ENCODE results near the gene SFMBT1.

The SFMBT1 gene

GRCh38 chr3:52880474-52880873, 165.4 kb downstream of the SFMBT1 start:
- no peak for TF ChIP-seq CTCF (IDR thresholded peaks at IDR 0.05; ENCODE audit: control insufficient read depth, insufficient read depth, low read depth, low read length, missing control alignments)
- DNase-seq (ENCODE audit: low read depth) = no peak
- H3K4me3 ChIP-seq (ENCODE audit: control insufficient read depth, low read depth, low read length) = no peak overlapping the region

- no peak for DNase-seq (ENCODE audit: low read depth)
- no peak overlapping the region for H3K4me3 ChIP-seq (ENCODE audit: control insufficient read depth, low read depth, low read length)
- no peak for TF ChIP-seq CTCF (IDR thresholded peaks at IDR 0.05; ENCODE audit: control insufficient read depth, insufficient read depth, low read depth, low read length, missing control alignments)
Measured at GRCh38 chr3:52880047-52880446, 165.8 kb downstream of the SFMBT1 start.

GRCh38 chr3:52879581-52879980, 166.3 kb downstream of the SFMBT1 start:
- DNase-seq (ENCODE audit: low read depth) = no peak
- TF ChIP-seq CTCF (IDR thresholded peaks at IDR 0.05; ENCODE audit: control insufficient read depth, insufficient read depth, low read depth, low read length, missing control alignments) = no peak
- no peak overlapping the region for H3K4me3 ChIP-seq (ENCODE audit: control insufficient read depth, low read depth, low read length)

- DNase-seq (ENCODE audit: low read depth) = no peak
- no peak for TF ChIP-seq CTCF (IDR thresholded peaks at IDR 0.05; ENCODE audit: control insufficient read depth, insufficient read depth, low read depth, low read length, missing control alignments)
- no peak overlapping the region for H3K4me3 ChIP-seq (ENCODE audit: control insufficient read depth, low read depth, low read length)
Measured at GRCh38 chr3:52879090-52879489, 166.8 kb downstream of the SFMBT1 start.

- H3K4me3 ChIP-seq (ENCODE audit: control insufficient read depth, low read depth, low read length) = no peak overlapping the region
- no peak for DNase-seq (ENCODE audit: low read depth)
- TF ChIP-seq CTCF (IDR thresholded peaks at IDR 0.05; ENCODE audit: control insufficient read depth, insufficient read depth, low read depth, low read length, missing control alignments) = no peak
Measured at GRCh38 chr3:52877085-52877484, 168.8 kb downstream of the SFMBT1 start.

- no peak for TF ChIP-seq CTCF (IDR thresholded peaks at IDR 0.05; ENCODE audit: control insufficient read depth, insufficient read depth, low read depth, low read length, missing control alignments)
- no peak overlapping the region for H3K4me3 ChIP-seq (ENCODE audit: control insufficient read depth, low read depth, low read length)
- DNase-seq (ENCODE audit: low read depth) = no peak
Measured at GRCh38 chr3:52874864-52875587, 170.8 kb downstream of the SFMBT1 start.

Data from AG09309 (cell line).